KOPT-K1 (cell line): ENCODE data around the gene LRRC42.
"Not testable (repeated sequence)": the region's sequence is repeated elsewhere in the genome, so short reads cannot be mapped to it uniquely, and the experiment has no call there.

Source experiments
- H3K27ac ChIP-seq: fragments of 200-600 bp; sonication (generic); 2 replicates; pipeline ENCODE4 v1.5.1; 2016; ENCODE audit warnings: antibody characterized with exemption, mild to moderate bottlenecking, low read depth, low read length; ENCODE audit not compliant: poor library complexity, severe bottlenecking
- H3K36me3 ChIP-seq: fragments of 200-600 bp; sonication (generic); 2 replicates; pipeline ENCODE4 v1.5.1; 2017; ENCODE audit warnings: antibody characterized with exemption, mild to moderate bottlenecking, low read length, moderate library complexity; ENCODE audit not compliant: insufficient read depth
- H3K9me3 ChIP-seq: fragments of 200-600 bp; sonication (generic); 2 replicates; pipeline ENCODE4 v1.5.1; 2017; ENCODE audit warnings: antibody characterized with exemption, low read length, mild to moderate bottlenecking; ENCODE audit not compliant: insufficient read depth, poor library complexity, severe bottlenecking

Gene LRRC42

DNA sequence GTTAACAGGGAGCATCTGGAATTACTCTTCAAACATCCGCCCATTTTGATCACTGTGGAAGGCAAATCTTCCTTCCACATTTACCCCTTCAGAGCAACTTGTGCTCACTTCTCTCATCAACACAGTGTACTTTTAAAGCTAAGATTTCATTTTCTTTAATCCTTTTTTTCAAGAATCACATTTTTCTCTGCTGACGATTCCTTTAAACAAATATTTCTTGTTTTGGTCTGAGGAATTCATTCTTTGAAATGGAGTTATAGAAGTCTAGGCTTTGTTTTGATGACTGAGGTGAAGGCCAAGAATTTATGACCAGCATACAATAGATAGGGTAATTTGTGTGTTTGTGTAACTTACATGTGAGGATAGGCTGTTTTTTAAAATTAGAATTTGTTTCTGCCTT is 25.6 kb downstream of the LRRC42 start:
- H3K36me3 ChIP-seq, result peaks cover 51% of the 10 kb centered on the region
- H3K9me3 ChIP-seq, result no peaks in the 10 kb centered on the region
- no peak overlapping the region for H3K27ac ChIP-seq

DNA sequence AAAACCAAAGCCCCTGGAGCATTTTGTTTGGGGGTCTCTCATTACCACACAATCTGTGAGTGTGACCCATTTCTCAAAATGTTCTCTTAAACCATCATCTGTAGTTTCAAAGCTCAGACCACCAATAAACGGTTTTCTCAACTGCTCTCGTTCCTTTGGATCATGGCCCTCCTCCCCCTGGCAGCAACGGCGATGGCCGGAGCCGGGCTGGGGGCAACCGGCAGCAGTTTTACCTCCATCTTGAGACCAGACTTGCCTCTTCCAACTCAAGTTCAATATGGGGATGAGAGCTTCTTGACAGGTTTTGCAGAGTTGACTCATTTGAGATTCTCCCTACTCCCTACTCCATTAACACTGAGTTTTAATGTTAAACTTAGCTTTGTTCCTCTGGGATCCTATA is 29.7 kb downstream of the LRRC42 start:
- Histone ChIP-seq H3K27ac (no peak overlapping the region), H3K9me3 (no peaks in the 10 kb centered on the region), H3K36me3 (peaks cover 10% of the 10 kb centered on the region)

- Histone ChIP-seq H3K27ac (no peak overlapping the region), H3K9me3 (no peaks in the 10 kb centered on the region), H3K36me3 (no peaks in the 10 kb centered on the region)
These were observed 33.7 kb downstream of the LRRC42 start for GRCh38 chr1:53979712-53980450.

- Histone ChIP-seq H3K27ac (no peak overlapping the region), H3K36me3 (no peaks in the 10 kb centered on the region), H3K9me3 (no peaks in the 10 kb centered on the region)
These were observed 35.1 kb downstream of the LRRC42 start for GRCh38 chr1:53981220-53981619.

GRCh38 chr1:53982034-53982762 is 36.0 kb downstream of the LRRC42 start:
- Histone ChIP-seq H3K9me3 (no peaks in the 10 kb centered on the region), H3K36me3 (no peaks in the 10 kb centered on the region), H3K27ac (no peak overlapping the region)

GRCh38 chr1:53982763-53983104 is 36.6 kb downstream of the LRRC42 start:
- Histone ChIP-seq H3K27ac (no peak overlapping the region), H3K9me3 (no peaks in the 10 kb centered on the region)

DNA sequence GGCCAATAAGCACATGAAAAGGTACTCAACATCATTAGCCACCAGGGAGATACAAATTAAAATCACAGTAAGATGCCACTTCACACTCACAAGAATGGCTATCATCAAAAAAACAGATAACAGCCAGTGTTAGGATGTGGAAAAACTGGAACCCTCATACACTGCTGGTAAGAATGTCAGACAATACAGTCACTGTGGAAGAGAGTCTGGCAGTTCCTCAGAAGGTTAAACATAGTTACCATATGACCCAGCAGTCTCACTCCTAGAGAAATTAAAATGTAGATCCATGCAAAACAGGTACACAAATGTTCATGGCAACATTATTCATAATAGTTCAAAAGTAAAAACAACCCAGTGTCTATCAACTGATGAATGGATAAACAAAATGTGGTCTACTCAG is 38.6 kb downstream of the LRRC42 start:
- no peaks in the 10 kb centered on the region for H3K36me3 ChIP-seq

More at GRCh38 chr1:53982763-53983104, 36.6 kb downstream of the LRRC42 start:
- no peaks in the 10 kb centered on the region for H3K36me3 ChIP-seq

DNA sequence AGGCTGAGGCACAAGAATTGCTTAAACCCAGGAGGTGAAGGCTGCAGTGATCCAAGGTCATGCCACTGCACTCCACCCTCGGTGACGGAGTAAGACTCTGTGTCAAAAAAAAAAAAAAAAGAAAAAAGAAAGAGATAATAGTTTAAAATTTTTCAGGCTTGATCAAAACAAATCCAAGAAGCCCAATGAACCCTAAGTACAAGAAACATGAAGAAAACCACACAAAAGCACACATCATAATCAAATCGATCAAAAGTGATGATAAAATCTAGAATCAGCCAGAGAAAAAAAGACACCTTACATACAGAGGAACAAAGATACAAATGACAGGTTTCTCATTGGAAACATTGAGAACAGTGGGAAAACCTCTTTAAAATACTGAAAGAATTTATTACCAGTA is 40.3 kb downstream of the LRRC42 start:
- H3K9me3 ChIP-seq, result peaks cover 3% of the 10 kb centered on the region
- no peaks in the 10 kb centered on the region for H3K36me3 ChIP-seq
- H3K27ac ChIP-seq, result no peak overlapping the region

More for the DNA sequence above, 38.6 kb downstream of the LRRC42 start:
- Histone ChIP-seq H3K27ac (no peak overlapping the region), H3K9me3 (no peaks in the 10 kb centered on the region)

GRCh38 chr1:53987880-53988279 is 41.7 kb downstream of the LRRC42 start:
- Histone ChIP-seq H3K9me3 (peaks cover 17% of the 10 kb centered on the region), H3K36me3 (no peaks in the 10 kb centered on the region), H3K27ac (no peak overlapping the region)

DNA sequence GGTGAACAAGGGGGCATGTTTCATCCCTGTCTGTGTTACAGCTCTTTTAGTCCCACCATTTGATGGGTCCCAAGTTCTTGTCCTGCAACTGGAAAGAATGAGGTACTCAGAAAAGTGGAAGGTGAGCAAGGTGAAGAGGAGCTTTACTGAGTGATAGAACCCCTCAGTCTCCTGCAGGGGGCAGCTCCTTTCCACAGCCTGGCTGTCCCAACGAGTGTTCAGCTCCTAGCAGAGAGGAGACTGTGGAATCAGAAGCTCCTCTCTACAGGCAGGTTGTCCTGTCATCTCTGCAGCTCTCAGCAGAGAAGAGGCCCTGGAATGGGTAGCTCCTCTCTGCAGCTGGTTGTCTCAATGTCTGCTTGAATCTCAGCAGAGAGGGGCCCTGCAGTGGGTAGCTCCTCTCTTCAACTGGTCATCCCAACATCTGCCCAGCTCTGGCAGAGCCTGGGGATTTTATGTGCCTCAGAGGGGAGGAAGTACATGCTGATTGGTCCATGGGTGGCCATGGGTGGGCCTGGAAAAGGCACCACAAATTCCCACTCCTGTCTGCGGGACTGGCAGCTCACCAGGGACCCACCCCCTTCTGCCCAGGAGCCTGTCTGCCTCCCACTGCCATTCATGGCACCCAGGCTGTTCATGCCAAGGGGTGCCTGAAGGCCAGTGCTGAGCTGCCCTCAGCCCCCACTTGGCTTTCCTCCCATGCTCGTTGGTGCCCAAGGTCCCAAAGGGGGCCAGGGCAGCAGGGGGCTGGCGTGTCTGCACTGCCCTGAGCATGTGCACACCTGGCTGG is 46.1 kb downstream of the LRRC42 start:
- H3K27ac ChIP-seq, result no peak overlapping the region
- peaks cover 19% of the 10 kb centered on the region for H3K9me3 ChIP-seq
- no peaks in the 10 kb centered on the region for H3K36me3 ChIP-seq

GRCh38 chr1:53994516-53994915 is 48.4 kb downstream of the LRRC42 start:
- not testable (repeated sequence) for H3K36me3 ChIP-seq, H3K27ac ChIP-seq
- peaks cover 19% of the 10 kb centered on the region for H3K9me3 ChIP-seq

DNA sequence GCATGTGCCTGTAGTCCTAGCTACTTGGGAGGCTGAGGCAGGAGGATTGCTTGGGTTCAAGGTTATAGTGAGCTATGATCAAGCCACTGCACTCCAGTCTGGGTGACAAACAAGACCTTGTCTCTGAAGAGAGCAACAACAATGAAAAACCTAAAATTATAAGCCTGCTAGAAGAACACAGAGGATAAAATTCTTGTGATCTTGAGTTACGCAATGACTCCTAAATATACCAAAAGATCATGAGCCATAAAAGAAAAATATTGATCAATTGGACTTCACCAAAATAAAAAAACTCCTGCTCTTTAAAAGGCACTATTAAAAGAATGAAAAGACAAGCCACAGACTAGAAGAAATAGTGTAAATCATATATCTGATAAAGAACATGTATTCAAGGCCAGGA is 49.5 kb downstream of the LRRC42 start:
- Histone ChIP-seq H3K9me3 (peaks cover 19% of the 10 kb centered on the region), H3K27ac (no peak overlapping the region), H3K36me3 (no peaks in the 10 kb centered on the region)

DNA sequence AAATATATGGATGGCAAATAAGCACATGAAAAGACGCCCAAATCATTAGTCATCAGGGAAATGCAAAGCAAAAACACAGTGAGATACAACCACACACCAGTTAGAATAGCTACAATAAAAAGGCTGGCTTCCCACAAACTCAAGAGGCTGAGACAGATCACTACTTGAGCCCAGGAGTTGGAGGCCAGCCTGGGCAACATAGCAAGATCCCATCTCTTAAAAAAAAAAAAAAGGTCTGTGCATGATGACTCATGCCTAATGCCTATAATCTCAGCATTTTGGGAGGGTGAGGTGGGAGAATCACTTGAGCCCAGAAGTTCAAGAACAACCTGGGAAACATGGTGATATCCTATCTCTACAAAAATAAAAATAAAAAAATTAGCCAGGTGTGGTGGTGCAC is 52.1 kb downstream of the LRRC42 start:
- H3K36me3 ChIP-seq, result no peaks in the 10 kb centered on the region
- H3K9me3 ChIP-seq, result peaks cover 5% of the 10 kb centered on the region
- no peak overlapping the region for H3K27ac ChIP-seq

GRCh38 chr1:53999920-54000319 is 53.8 kb downstream of the LRRC42 start:
- H3K9me3 ChIP-seq, result peaks cover 6% of the 10 kb centered on the region
- H3K27ac ChIP-seq, result no peak overlapping the region
- no peaks in the 10 kb centered on the region for H3K36me3 ChIP-seq

- Histone ChIP-seq H3K27ac (no peak overlapping the region), H3K9me3 (peaks cover 6% of the 10 kb centered on the region), H3K36me3 (no peaks in the 10 kb centered on the region)
These were observed 55.4 kb downstream of the LRRC42 start for GRCh38 chr1:54001591-54001990.
